HG03039 (cell line): ENCODE data around the gene TNPO1.

ENCODE experiments used
- ATAC-seq: cut with Tn5 transposase; IDR thresholded peaks from one replicate; pipeline ENCODE4 v1.9.1; 2021; ENCODE audit warnings: mild to moderate bottlenecking, moderate library complexity; ENCODE audit not compliant: unreplicated experiment

Gene TNPO1

DNA sequence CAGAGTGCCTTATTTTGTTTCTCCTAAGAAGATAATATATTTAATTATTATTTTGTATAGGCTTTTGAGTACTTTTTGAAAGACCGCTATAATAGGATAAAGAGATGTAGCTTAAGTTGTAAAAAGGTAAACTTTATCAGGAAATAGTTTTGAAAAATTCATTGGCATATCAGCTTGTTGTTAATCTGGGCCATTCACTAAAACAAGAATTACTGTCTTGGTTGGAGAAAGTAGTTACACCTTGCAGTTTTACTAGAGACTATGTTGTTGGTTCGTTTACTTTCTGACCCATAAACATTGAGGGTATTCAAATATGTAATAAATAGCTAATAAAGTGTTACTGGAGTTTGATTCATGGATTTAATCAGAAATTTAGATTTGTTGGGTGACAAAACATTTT, 33.7 kb downstream of the TNPO1 start:
- no peak for ATAC-seq

DNA sequence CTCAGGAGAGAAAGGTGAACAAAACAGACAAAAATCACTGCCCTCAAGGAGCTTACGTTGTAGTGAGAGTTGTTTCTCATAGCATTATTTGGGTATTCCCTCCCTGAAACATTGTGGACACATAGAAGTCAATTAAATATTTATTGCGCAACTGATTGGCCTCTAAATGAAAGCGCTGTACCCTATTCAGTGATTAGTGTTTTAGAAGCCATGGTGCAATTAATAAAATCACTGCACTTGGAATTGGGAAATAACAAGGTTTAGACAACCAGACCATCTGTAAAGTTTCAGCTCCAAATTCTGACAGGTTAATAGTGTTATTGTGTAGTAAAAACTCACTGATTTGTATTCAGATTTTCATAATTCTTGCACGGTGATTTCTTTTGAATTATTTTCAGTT, 35.9 kb downstream of the TNPO1 start:
- no peak for ATAC-seq

DNA sequence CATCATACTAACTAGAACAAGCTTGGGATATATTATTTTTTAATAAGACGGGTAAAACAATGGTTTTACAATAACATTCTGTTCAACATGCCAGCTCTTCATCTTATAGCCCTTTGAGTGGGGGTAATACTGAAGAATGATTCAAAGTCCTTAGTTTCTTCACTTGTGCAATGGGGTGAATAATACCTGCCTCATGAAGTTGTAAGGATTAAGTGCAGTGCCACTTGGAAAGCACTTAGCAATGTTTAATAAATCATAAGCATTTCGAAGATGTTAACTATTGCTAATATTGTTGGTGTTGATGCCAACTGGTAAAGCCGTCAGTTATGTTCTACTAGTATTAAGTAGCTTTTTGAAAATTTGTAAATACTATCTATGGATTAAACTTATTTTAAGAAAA, 38.0 kb downstream of the TNPO1 start:
- no peak for ATAC-seq

DNA sequence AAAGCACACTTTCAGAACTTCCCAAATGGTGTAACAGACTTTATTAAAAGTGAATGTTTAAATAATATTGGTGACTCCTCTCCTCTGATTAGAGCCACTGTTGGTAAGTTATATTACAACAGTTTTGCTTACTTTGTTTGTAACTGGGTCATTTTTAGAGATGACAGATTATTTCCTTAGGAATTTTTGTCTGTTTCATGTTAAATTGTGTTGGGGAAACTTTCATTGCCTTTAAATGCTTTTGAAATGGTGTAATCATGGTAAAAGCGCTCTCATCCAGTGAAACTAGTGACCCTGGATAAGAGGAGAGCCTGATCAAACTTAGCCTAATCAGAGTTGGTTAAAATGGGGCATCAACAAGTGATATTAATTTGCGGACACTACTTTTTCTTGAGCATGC, 39.4 kb downstream of the TNPO1 start:
- ATAC-seq, result no peak

DNA sequence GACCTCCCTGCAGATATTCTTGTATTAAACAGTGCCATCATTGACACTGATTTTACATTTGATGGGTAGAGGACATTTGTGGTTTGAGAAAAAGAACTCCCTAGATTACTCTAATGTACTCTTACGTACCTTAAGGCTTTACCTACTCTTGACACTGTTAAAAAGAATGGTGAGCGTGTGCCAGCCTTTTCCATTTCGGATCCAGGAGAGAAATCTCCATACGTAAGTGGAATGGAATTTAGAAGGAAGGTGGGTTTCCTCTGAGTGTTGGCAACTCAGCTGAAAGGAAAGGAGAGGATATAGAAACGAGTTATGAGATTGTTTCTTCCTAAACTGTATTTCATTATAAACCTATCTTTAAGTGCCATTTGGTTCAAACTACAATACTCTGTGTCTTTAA, 40.9 kb downstream of the TNPO1 start:
- ATAC-seq, result no peak

DNA sequence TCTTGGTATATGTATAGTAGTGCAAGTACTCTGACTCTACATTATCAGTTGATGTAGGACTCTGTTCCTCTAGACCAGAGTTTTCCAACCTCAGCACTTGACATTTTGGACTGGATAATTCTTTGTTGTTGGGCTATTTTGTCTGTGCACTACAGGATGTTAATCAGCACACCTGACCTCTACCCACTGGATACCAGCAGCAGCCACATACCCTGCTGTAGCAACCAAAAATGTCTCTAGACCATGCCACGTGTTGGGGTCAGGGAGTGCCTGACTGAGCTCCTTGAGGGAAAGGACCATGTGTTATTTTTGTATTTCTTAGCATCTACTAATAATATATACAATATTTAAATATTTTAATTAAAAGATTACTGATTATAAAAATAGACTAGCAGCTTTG, 42.7 kb downstream of the TNPO1 start:
- ATAC-seq, result no peak

DNA sequence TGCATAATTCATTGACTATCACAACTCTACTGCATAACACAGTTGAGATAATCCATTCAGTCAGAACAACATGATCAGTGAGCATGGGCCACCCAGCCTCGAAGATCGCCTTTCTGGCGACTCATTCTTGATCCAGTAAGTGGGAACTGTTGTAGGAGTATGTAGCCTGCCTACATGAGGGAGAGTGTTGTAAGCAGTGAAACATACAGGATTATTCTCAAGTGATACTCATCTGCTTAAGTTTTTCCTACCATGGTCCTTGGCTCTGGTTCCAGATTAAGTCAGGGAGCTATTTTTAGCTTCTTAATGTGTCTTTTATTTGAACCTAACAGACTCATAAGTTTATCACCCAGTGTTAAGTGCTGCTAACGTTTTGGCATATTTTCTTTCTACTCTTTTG, 44.0 kb downstream of the TNPO1 start:
- no peak for ATAC-seq

DNA sequence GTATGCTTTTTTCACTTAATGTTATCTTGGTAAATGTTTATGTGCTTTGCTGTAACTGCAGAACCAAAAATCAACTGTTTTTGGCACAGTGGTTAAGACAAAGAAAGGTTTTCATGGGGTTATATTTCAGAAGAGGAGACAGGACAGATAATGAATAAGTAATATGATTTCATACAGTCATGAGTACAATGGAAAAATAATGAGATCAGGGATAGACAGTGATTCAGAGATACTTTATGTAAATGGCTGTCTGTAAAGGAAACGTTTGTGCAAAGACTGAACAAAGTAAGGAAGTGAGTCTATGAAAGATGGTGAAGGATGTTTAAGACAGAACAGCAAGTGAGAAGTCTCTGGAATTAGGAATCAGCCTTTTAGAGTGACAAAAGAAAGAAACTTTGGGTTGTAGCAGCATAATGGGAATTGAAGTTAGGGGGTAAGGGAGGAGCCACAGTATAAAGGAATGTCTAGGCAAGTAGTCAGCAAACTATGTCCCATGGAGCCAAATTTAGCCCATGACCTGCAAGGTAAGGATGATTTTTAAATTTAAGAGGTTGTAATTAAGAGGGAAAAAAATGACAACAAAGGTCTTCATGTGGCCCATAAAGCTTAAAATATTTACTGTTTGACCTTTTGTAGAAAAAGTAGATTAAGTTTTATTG, 55.0 kb downstream of the TNPO1 start:
- ATAC-seq, result no peak

DNA sequence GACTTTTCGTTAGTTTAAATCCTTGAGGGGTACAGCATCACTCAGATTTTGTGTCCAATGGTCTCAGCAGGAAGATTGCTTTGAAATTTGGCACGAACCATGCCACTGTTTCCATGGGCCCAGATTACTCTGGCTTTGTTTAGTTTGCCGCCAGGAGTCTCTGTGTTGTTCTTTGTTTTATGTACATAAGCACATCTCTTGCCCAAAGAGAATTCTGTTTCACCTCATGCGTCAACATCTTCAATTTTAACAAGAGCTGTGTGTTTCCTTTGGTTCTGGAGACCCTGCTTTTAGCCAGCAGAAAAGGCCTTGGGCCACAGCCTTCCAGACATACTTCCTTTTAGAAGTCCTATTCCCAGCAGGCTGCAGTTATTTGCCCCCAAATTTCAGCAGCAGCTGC, 62.4 kb downstream of the TNPO1 start:
- no peak for ATAC-seq

DNA sequence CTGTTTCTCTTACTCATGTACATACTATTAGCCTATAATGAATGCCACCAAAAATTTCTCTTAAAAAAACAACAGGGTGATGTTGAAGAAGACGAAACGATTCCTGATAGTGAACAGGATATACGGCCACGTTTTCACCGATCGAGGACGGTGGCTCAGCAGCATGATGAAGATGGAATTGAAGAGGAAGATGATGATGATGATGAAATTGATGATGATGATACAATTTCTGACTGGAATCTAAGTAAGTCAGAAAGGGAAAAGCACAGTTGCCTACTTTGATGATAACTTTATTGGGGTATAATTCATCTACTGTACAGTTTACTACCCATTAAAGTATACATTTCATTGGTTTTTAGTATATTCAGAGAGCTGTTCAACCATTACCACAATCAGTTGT, 66.5 kb downstream of the TNPO1 start:
- ATAC-seq, result no peak

DNA sequence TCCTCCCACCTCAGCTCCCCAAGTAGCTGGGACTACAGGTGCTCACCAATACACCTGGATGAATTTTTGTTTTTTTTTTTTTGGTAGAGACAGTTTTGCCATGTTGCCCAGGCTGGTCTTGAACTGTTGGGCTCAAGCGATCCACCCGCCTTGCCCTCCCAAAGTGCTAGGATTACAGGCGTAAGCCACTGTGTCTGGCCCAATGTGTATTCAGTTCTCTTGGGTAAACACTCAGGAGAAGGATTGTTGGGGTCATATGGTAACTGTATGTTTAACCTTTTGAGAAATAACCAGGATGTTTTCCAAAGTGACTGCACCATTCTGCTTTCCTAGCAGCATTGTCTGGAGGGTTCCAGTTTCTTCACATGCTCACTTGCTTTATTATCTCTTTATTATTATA, 67.4 kb downstream of the TNPO1 start:
- no peak for ATAC-seq

DNA sequence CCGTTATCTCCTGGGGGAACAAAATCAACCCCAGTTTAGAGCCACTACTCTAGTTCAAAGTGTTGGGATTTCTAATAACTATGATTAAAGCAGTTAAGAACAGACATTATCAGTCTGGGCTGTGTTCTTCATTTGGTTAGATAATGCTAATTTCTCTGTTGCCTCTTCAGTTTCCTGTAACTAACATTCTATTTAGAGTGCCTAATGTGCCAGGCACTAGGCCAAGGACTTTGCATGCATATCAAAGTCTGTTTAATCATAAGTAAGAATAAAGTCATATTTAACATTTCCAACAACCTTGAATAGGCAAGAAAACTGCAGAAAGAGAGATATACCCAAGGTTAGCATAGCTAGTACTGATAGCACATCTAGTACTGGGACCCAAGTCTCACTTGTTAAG, 68.4 kb downstream of the TNPO1 start:
- ATAC-seq, result no peak

DNA sequence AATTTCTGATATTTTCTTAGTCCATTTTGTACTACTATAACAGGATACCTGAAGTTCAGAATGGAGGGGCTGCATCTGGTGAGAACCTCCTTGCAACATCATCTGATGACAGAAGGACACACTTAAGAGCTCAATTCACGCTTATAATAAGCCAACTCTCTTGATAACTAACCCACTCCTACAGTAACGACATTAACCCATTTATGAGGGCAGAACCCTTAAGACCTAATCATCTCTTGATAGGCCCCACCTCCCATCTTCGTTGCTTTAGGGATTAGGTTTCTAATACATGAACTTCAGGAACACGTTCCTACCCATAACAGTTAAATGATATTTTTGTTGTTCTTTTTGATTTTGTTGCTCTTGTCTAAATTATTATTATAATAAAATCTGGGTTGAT, 69.4 kb downstream of the TNPO1 start:
- no peak for ATAC-seq

DNA sequence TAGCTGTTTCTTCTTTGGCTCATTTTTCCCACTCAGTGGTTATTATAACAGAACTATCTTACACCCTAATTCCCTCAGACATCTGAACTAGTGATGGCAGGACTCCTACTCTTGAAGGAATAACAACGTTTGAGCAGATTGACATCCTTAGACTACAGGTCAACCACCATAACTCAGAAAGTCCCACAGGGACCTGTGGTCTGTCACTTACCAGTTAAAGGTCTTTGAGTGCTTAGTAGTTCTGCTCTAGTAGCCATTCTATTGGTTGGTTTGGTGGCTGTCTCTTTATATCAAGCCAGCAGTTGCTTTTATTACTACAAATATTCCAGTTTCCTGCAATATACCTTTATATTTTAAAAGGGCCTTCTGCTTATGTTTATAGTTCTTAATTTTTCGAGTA, 72.1 kb downstream of the TNPO1 start:
- no peak for ATAC-seq

DNA sequence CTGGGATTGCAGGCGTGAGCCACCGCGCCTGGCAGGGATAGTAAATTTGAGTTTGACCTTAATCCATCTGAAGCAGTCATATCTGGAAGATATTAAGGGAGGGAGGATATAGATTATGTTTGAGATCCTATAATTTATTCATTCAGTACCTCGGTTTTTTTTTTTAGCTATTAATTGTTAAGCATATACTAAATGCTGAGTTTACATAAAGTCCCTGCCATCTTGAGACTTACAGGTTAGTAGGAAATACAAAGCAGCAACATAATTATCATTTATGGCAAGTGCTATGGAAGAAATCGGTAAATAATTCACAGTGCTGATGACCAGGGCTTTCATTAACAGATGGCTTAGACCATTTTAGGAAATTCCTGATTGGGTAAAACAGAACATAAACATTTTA, 72.9 kb downstream of the TNPO1 start:
- ATAC-seq, result no peak

DNA sequence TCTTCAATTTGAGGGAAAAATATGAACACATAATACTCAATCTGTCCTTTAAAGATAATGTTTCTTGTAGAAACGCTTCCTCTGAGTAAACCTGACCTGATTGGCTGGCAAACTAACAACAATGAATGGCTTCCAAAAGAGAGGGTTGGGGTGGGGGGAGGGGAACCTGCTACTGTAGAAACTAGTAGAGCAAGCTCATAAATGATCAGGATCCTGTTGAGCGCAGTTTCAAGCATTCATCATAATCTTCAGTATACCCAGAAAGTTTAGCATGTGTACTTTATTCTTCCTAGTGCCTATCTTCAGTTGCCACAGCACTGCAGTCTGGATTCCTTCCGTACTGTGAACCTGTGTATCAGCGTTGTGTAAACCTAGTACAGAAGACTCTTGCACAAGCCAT, 76.4 kb downstream of the TNPO1 start:
- ATAC-seq, result no peak

DNA sequence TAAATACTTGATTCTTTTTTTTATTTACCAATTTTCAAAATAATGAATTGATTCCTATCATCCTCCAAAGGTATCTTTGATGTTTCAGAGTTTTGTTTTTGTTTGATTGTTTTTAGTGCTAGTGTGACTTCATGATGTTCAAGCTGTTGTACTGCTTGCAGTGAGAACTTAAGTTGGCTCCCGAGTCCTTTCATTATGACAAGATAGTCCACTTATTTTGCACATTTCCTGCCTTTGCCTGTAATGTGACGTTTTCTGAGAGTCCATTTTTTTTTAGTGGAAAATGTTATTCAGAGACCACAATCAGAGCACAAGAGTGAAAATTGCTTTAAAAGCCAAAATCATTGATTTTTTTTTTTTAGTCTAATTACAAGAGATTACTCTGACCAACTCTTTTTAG, 79.3 kb downstream of the TNPO1 start:
- ATAC-seq, result no peak

DNA sequence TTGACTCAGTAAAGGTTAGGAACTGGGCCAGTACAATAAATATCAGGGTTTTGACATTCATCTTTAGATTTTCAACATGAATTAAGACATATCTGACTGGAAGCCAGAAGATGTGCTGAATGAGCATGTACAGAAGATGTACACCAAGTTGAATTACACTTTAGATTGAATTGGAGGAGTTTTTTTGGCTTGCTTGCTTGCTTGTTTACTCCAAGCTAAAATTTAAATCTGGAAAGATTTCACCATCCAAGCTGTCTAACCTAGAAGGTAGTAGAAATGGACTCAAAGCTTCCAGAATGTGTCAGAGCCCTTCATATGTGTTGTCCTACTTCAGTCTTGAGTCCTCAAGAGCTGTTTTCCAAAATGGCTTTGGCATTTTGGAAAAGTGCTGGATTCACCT, 90.3 kb downstream of the TNPO1 start:
- ATAC-seq, result no peak

DNA sequence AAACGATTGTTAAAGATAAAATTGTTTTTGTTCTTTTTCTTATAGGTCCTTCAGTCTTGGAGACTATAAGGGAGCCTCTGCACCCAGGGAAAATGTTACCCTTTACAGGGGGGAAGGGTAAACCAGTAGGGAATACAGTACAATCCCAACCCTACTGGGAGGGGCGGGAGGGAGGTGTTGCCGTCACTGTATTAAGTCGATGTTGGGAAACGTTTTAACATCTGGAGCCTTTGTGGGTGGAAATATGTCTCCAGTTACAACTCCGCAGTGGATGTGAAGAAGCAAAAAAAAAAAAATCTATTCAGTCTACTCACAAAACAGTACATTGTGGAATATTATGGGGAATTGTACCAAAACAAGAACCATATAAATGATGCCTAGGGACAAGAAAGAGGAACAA, 92.2 kb downstream of the TNPO1 start:
- no peak for ATAC-seq

DNA sequence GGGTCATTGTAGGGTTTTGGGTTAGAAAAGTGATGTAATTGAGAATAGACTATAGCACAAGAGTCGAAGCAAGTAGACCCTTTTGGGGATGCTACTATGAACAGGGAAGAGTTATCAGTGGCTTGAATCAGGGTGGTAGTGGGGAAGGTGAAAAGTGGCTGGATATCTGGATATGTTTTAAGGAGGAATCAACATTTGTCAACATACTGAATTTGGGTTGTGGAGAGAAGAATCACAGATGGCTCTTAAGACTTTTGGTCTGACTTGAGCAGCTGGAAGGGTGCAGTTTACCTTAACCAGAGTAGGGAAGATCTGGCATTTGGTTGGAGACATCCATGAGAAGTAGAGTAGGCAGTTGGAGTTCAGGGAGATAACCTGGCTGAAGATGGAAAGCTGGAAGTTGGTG, 100.9 kb downstream of the TNPO1 start:
- ATAC-seq, result no peak

DNA sequence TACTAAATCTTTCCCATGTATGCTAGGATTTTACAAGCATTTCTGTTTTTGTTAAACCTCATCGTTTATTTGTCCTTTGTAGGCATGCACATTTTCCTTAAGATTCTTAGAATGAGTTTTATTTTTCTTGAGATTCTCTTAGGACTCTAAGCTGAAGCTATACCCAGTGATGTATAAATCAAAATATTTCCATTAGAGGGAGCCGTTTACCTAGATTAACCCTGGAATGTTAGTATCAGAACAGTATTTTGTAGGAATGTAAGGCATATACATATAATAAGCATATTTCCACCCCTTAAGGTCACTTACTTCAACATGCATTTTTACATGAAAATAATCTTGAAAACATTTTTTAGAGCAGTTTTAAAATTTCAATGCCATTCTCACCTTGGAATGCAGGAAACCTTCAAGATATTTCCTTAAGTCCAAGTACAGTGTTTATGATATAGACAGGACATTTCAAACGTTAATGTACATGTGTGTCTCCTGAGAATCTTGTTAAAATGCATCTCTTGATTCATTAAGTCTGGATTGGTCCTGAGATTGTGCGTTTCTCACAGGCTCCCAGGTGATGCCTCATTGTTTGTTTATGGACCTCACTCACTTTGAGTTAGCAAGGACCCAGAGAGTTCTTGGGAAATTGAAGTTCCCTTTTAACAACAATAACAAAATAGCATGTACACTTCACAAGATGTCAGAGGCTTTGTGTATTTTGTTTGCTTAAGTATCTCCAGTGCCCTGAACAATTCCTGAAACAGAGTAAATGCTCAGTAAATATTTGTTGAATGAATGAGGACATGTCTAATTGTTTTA, 104.4 kb downstream of the TNPO1 start:
- ATAC-seq, result no peak

DNA sequence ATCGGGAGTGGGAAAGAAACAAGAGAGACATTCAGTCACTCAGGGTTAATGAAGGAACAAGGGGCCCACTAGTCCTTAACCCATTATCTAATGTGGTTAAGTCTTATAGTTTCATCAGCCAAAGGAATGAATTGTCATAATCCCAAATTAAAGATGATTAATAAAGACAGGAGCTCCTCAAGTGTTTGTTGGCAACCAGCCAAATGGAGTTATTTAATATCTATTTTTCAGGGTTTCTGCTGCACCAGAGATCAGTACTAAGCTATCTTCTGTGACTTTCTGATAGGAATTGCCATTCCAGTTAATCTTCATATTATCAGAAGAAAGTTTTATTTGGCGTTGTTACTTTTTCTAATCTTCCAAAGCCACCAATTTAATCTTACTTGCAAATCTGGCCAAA, 105.4 kb downstream of the TNPO1 start:
- ATAC-seq, result no peak

DNA sequence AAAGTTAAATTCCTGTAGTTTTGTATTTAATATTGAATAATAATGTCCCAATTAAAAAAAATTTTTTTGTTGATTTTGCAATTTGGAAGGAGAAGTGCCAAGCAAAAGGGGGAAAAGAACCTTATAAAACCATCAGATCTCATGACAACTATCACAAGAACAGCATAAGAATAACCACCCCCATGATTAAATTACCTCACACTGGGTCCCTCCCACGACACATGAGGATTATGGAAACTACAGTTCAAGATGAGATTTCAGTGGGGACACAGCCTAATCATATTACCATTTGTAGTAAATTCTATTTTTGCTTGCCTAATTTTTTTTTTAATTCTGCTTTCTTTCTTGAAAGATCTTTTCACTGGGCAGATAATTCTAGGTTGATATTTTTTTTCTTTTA, 106.0 kb downstream of the TNPO1 start:
- no peak for ATAC-seq
